CD14-positive monocyte (primary cell): ENCODE measurements around the gene ADGRG6. TPM values are rescaled to one million over a fixed set of nuclear protein-coding genes. Genes with fewer than 3 reads are reported as not detected.

Experiments
- DNase-seq, 3 donors: peaks; one replicate each; pipeline ENCODE4 v3.0.0-alpha.2; 2011 to 2022
- H2AFZ ChIP-seq: 2 replicates; pipeline ENCODE4 v1.6.0; 2012; ENCODE audit warnings: mild to moderate bottlenecking, low read depth, low read length, inconsistent platforms; ENCODE audit not compliant: insufficient read depth, poor library complexity, severe bottlenecking
- H3K27ac ChIP-seq, 2 donors: 1 replicate in 1 of 2; 2 replicates in 1 of 2; pipeline ENCODE4 v1.5.1; 2012 to 2013; ENCODE audit warnings: low read length in 2 of 2, control low read depth in 1 of 2, inconsistent platforms in 1 of 2, low read depth in 1 of 2, mild to moderate bottlenecking in 1 of 2
- H3K27me3 ChIP-seq, 2 donors: one replicate each; pipeline versions ENCODE4 v1.6.0 to v1.6.1; 2011 to 2013; ENCODE audit warnings: low read length in 2 of 2; ENCODE audit not compliant: control insufficient read depth in 2 of 2, insufficient read depth in 2 of 2
- H3K36me3 ChIP-seq, 2 donors: replicated peaks in 1 of 2; 1 replicate in 1 of 2; 2 replicates in 1 of 2; pipeline versions ENCODE4 v1.5.1 to v1.6.1; 2012 to 2013; ENCODE audit warnings: low read length in 2 of 2, control low read depth in 1 of 2, inconsistent platforms in 1 of 2, mild to moderate bottlenecking in 1 of 2; ENCODE audit not compliant: insufficient read depth in 2 of 2, control insufficient read depth in 1 of 2
- H3K4me1 ChIP-seq, 2 donors: 1 replicate in 1 of 2; 2 replicates in 1 of 2; pipeline versions ENCODE4 v1.5.1 to v1.6.1; 2012 to 2013; ENCODE audit warnings: low read length in 2 of 2, control low read depth in 1 of 2, inconsistent platforms in 1 of 2, mild to moderate bottlenecking in 1 of 2, moderate library complexity in 1 of 2; ENCODE audit not compliant: insufficient read depth in 2 of 2, control insufficient read depth in 1 of 2
- H3K4me2 ChIP-seq: replicated peaks from 2 replicates; pipeline ENCODE3; 2012; ENCODE audit warnings: low read length, moderate library complexity, mild to moderate bottlenecking; ENCODE audit not compliant: poor library complexity, severe bottlenecking; ENCODE audit errors: extremely low read depth
- H3K4me3 ChIP-seq, 3 experiments: fragments of 200-600 bp in 1 of 3; sonication (generic) in 1 of 3; replicated peaks in 1 of 3; 1 replicate in 2 of 3; 2 replicates in 1 of 3; pipeline ENCODE4 v1.5.1; 2011 to 2013; ENCODE audit warnings: low read length in 3 of 3, mild to moderate bottlenecking in 3 of 3, control low read depth in 2 of 3, low read depth in 2 of 3, inconsistent platforms in 1 of 3, moderate library complexity in 1 of 3
- H3K79me2 ChIP-seq: 2 replicates; pipeline ENCODE4 v1.6.0; 2012; ENCODE audit warnings: mild to moderate bottlenecking, control low read depth, inconsistent platforms, low read length, moderate library complexity; ENCODE audit not compliant: insufficient read depth
- H3K9ac ChIP-seq: 2 replicates; pipeline ENCODE4 v1.6.0; 2017; ENCODE audit warnings: low read length, mild to moderate bottlenecking; ENCODE audit not compliant: insufficient read depth, poor library complexity, severe bottlenecking
- H3K9me3 ChIP-seq, 2 donors: replicated peaks in 1 of 2; 1 replicate in 1 of 2; 2 replicates in 1 of 2; pipeline versions ENCODE4 v1.5.1 to v1.6.1; 2012 to 2013; ENCODE audit warnings: low read length in 2 of 2, control low read depth in 1 of 2; ENCODE audit not compliant: control insufficient read depth in 1 of 2, insufficient read depth in 1 of 2
- H4K20me1 ChIP-seq: 2 replicates; pipeline ENCODE4 v1.6.0; 2012; ENCODE audit warnings: mild to moderate bottlenecking, low read length, control low read depth, moderate library complexity; ENCODE audit not compliant: insufficient read depth
- H3K27ac Mint-ChIP-seq, 7 donors: one replicate each; pipeline ENCODE4 v1.8.0; 2020; ENCODE audit warnings: mild to moderate bottlenecking in 7 of 7, mixed read lengths in 7 of 7, moderate library complexity in 6 of 7, inconsistent platforms in 2 of 7
- H3K27me3 Mint-ChIP-seq, 3 donors: one replicate each; pipeline ENCODE4 v1.8.0; 2021 to 2022; ENCODE audit warnings: low read depth in 3 of 3, mild to moderate bottlenecking in 3 of 3, mixed read lengths in 3 of 3, moderate library complexity in 3 of 3, inconsistent platforms in 1 of 3
- H3K36me3 Mint-ChIP-seq, 2 donors: one replicate each; pipeline ENCODE4 v1.8.0; 2020; ENCODE audit warnings: mixed read lengths in 2 of 2, inconsistent platforms in 1 of 2, mild to moderate bottlenecking in 1 of 2
- H3K4me1 Mint-ChIP-seq: one replicate; pipeline ENCODE4 v1.8.0; 2020; ENCODE audit warnings: mild to moderate bottlenecking, mixed read lengths
- H3K4me3 Mint-ChIP-seq, 2 donors: one replicate each; pipeline ENCODE4 v1.8.0; 2020; ENCODE audit warnings: mild to moderate bottlenecking in 2 of 2, mixed read lengths in 2 of 2, moderate library complexity in 1 of 2
- H3K9me3 Mint-ChIP-seq, 7 donors: one replicate each; pipeline ENCODE4 v1.8.0; 2020 to 2022; ENCODE audit warnings: mixed read lengths in 7 of 7, mild to moderate bottlenecking in 6 of 7, moderate library complexity in 6 of 7, inconsistent platforms in 2 of 7
- CTCF ChIP-seq: fragments of 200-600 bp; IDR thresholded peaks from one replicate; pipeline ENCODE4 v1.8.0; 2022; ENCODE audit warnings: antibody characterized with exemption, mild to moderate bottlenecking
- WGBS: methylation state at CpG from one replicate; pipeline ENCODE4 v1.1.5; 2013; ENCODE audit warnings: missing lambda C conversion rate; ENCODE audit not compliant: insufficient coverage; 5-methylcytosine and 5-hydroxymethylcytosine counted together
- intact Hi-C, 2 donors: fragments of 100-400 bp; cut with micrococcal nuclease; formaldehyde crosslinking; loops; one replicate each; pipeline versions ENCODE4 v1.15.0 to v1.15.1; 2023
- polyA plus RNA-seq, 3 donors: library from polyadenylated mRNA; depleted of rRNA in 1 of 3; unstranded in 2 of 3; stranded (reverse) in 1 of 3; fragments of 300-500 nt in 2 of 3; fragments of >200 nt in 1 of 3; fragmentation: Illumina TruSeq in 2 of 3; gene quantifications; 1 replicate in 2 of 3; 2 replicates in 1 of 3; pipeline ENCODE4 v1.2.3, GENCODE V29; 2012 to 2021

The ADGRG6 gene
- polyA plus RNA-seq, 3 donors, result 0.18 to 0.31 TPM; not detected in 1

GRCh38 chr6:142381845-142382378, 80.1 kb downstream of the ADGRG6 start:
- no peak for TF ChIP-seq CTCF
- Histone ChIP-seq H3K27ac (no peak overlapping the region), H3K4me2 (no peak overlapping the region), H3K27me3 (no peaks in the 10 kb centered on the region), H3K79me2 (no peaks in the 10 kb centered on the region), H3K4me3 (no peak overlapping the region), H3K9ac (no peak overlapping the region), H4K20me1 (no peaks in the 10 kb centered on the region), H3K4me1 (peaks cover 21 to 32% of the 10 kb centered on the region in 2 donors), H3K36me3 (no peaks in the 10 kb centered on the region), H2AFZ (peak overlapping the region; percentile 27), H3K9me3 (no peaks in the 10 kb centered on the region)
- H3K27ac Mint-ChIP-seq, result no peak overlapping the region
- H3K4me1 Mint-ChIP-seq, result peaks cover 30% of the 10 kb centered on the region
- no peak for DNase-seq
- 48% methylated on average over 2 of the region's 5 CpGs for WGBS
- intact Hi-C loops, result no loop called here
- H3K36me3 Mint-ChIP-seq, result no peaks in the 10 kb centered on the region
- H3K27me3 Mint-ChIP-seq, result peaks cover 0 to 3% (median 0%) of the 10 kb centered on the region in 3 donors
- H3K4me3 Mint-ChIP-seq, result no peak overlapping the region
- H3K9me3 Mint-ChIP-seq, result peaks cover 0 to 2% (median 0%) of the 10 kb centered on the region in 7 donors

GRCh38 chr6:142384519-142385254, 82.9 kb downstream of the ADGRG6 start:
- DNase-seq, result no peak
- no peak overlapping the region for H3K4me2 ChIP-seq
- WGBS, result no CpG with 5 or more reads among the region's 4 CpGs
- peaks cover 12% of the 10 kb centered on the region for H3K4me1 Mint-ChIP-seq
- H3K27ac Mint-ChIP-seq, result no peak overlapping the region
- H3K9me3 Mint-ChIP-seq, result peaks cover 0 to 2% (median 0%) of the 10 kb centered on the region in 7 donors
- no peaks in the 10 kb centered on the region for H3K36me3 Mint-ChIP-seq
- no peaks in the 10 kb centered on the region for H3K36me3 ChIP-seq
- no peaks in the 10 kb centered on the region for H3K9me3 ChIP-seq
- H4K20me1 ChIP-seq, result no peaks in the 10 kb centered on the region
- no peak overlapping the region for H3K4me3 ChIP-seq
- no peak overlapping the region for H3K9ac ChIP-seq
- H3K79me2 ChIP-seq, result no peaks in the 10 kb centered on the region
- no peak overlapping the region for H3K27ac ChIP-seq
- no peaks in the 10 kb centered on the region for H3K27me3 ChIP-seq
- no peak overlapping the region for H3K4me3 Mint-ChIP-seq
- H3K27me3 Mint-ChIP-seq, result peaks cover 0 to 3% (median 0%) of the 10 kb centered on the region in 3 donors
- TF ChIP-seq CTCF, result no peak
- H2AFZ ChIP-seq, result no peak overlapping the region
- intact Hi-C loops, result loop anchor here (5.0 kb wide), 2 partner anchors 227 to 237 kb away; partner anchors contain the start of genes NMBR (in 1 of the 2) and VTA1 (in 1 of the 2)
- peaks cover 9 to 11% of the 10 kb centered on the region in 2 donors for H3K4me1 ChIP-seq
